GM21717 (cell line): ENCODE data around the gene KRTCAP3.

Experiments
- ATAC-seq: cut with Tn5 transposase; IDR thresholded peaks from one replicate; pipeline ENCODE4 v1.9.1; 2021; ENCODE audit warnings: mild to moderate bottlenecking, moderate library complexity; ENCODE audit not compliant: unreplicated experiment

The KRTCAP3 gene

GRCh38 chr2:27435628-27436027, 6.6 kb upstream of the KRTCAP3 start:
- no peak for ATAC-seq

GRCh38 chr2:27441226-27441926, 805 bp upstream of the KRTCAP3 start:
- ATAC-seq, result no peak

- ATAC-seq, result no peak
Measured at GRCh38 chr2:27442920-27443282, 720 bp downstream of the KRTCAP3 start.

DNA sequence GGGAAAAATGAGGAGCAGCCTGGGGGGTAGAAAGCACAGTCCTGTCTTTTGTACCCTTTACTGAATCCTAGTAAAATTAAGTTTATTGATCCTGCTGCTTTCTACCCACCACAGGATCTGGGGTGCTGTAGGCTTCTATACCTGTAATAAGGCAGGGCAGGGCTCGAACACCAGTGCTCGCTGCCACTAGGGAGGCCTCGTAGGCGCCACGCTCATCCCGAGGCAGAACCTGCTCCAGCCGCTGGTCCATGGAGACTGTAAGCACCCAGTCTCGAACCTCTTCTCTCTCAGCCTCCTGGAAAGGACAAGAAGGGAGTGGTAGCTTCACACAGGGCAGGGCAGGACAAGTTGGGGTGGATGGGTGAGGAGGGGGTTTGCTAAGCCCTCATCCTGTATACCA, 3.0 kb downstream of the KRTCAP3 start:
- ATAC-seq, result no peak

- ATAC-seq, result no peak
Measured at GRCh38 chr2:27445615-27446014, 3.4 kb downstream of the KRTCAP3 start.

DNA sequence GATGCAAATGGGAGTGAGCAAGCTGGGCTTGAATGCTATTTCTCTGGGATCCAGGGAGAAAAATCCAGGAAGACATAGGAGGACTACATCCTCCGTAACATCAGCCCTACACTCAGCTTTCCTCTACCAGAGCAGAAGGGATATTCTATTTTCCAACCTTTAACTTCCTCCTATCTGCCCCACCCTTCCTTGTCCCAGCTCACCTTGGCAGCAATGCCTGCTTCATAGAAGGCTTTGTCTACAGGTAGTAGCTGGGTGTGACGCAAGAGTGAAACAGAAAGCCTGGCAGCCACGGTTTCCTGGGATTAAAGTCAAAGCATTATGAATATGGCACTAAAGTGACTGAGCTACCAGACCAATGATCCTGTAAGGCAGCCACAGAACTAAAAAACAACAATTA, 3.9 kb downstream of the KRTCAP3 start:
- no peak for ATAC-seq

DNA sequence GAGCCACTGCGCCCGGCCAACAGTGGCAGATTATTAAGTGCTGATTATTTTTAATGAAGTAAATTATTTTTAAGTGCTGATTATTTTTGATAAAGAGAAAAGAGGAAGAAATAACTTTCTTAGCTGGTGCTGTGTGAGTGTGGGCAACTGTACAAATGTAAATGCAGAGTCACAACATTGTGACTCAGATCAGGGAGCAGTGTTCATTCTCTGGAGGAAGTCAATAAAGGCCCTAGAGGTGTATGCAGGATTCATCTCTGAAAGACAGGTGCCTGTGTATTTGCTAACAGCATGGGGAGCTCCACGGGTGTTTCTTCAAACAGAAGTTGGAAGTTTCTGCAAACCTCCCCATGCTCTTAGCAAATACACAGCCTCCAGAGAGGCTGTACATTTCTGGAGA, 6.2 kb downstream of the KRTCAP3 start:
- ATAC-seq, result no peak

GRCh38 chr2:27451095-27451494, 8.9 kb downstream of the KRTCAP3 start:
- ATAC-seq, result no peak

GRCh38 chr2:27453968-27454367, 11.8 kb downstream of the KRTCAP3 start:
- ATAC-seq, result no peak

DNA sequence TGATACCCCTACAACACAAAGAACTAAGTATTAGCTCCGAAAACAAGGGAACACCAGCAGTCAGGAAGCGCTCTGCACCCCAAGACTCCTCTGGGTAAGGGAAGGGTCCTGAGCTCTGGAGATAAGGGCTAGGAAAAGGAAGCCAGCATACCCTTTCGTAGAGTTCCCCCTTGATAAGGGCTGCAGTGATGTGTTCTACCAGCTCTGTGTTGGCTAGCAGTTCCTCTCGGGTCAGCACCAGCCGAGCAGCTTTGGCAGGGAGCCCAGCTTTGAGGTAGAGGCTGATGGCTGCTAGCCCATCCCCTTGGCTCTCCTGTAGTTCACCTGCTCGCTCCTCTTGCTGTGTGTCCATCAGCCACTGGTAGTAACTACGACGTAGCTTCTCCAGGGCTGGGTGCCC, 18.9 kb downstream of the KRTCAP3 start:
- ATAC-seq, result no peak

- ATAC-seq, result no peak
Measured at GRCh38 chr2:27464443-27464842, 22.3 kb downstream of the KRTCAP3 start.

DNA sequence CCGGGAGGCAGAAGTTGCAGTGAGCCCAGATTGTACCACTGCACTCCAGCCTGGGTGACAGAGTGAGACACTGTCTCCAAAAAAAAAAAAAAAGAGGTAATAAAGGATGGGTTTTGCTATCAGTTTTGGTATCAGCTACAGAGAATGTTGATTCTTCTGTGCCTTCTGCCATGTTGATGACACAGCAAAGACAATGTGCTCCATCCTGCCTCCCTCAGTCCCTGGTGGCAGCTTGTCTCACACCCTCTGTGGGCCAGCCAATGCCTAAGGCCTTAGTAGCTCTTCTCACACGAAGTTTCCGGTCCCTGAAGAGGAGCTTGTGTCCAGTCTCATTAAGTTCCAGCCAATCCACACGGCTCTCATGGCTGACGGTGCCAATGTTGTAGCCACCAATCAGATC, 29.8 kb downstream of the KRTCAP3 start:
- ATAC-seq, result no peak

- ATAC-seq, result no peak
Measured at GRCh38 chr2:27485496-27485895, 43.3 kb downstream of the KRTCAP3 start.

DNA sequence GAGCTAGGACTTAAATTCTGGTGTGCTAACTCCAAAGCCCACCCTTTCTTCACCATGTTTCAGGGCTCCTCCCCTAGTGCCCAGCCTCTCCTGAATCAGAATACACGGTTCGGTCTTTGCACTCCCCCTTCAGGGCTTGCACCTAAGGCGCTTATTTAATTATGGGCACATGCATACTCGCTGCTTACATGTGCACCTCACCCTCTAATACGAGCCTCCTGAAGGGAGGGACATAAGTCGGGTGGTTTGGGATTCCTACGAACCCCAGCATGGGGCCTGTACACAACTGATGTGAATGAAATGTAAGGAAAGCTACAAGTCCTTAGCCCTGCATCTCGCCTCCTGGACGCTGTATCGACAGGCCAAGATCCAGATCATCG, 46.9 kb downstream of the KRTCAP3 start:
- peak; percentile 13 for ATAC-seq

DNA sequence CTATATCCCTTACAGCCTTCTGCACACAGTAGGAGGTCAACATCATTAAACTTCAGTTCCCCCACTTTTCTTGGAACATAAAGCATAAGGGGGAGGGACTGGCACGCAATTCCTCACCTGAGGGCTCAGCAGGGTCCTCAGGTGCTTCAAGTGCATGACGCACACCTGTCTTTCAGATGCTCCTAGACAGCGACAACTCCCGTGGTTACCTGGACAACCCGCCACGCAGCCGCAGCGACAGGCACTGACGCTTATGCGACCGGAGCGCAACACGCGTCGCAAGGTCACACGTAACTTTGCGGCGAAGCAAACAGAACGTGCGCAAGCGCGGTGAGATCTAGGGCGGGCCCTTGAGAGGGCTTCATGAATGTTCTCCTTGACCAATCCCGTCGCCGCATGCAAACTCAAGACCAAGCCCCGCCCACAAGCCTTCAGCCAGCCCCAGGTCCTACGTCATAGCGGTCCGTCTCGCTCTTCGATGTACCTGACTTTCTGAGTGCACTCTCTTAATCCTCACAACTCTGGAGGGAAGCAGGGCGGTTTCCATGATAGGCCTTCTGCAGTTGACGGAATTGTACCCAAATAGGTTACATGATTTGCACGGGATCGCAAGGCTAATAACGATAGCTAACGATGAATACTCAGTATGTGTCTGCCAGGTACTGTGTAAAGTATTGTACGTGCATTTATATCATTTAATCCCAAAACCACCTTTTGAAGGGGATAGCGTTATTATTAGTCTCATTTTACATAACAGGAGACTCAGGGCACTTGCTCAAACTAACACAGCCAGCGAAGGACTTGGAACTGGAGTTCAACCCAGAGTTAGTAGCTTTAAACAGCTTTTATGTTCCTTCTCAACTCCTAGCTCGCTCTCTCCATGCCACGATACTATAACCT, 47.6 kb downstream of the KRTCAP3 start, which contains the start of gene IFT172:
Gene IFT172 (minus strand): TSS at position 246 of the 900 bp plus-strand sequence. CDS start 90 bp downstream, at position 156.
- ATAC-seq, result peak; percentile 93

DNA sequence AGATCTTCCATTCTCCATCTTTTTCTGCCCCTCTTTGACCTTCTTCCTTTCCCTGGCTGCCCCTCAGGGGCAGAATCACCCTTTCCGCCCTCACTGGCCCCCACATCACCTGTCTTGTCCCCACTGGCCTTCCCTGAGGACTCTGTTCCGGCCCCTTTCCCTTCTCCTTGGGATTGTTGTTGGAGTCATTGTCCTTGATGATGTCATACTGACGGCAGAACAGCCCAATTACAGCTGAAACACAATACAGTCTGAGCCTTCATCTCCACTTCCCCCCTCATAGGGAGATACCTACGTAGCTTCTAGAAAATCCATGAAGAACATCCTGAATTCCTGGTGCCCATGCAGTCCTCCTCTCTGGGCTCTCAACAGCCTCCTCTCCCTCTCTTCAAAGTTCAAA, 50.4 kb downstream of the KRTCAP3 start:
- ATAC-seq, result no peak

- ATAC-seq, result no peak
Measured at GRCh38 chr2:27493948-27494283, 51.7 kb downstream of the KRTCAP3 start.
